ENCODE measurements around the gene XPO6. TPM values are rescaled to one million over a fixed set of nuclear protein-coding genes. Genes with fewer than 3 reads are reported as not detected.
A peak's percentile ranks its signal among the peaks of the same experiment; 100 is the strongest.

Gene XPO6
- total and polyA plus RNA-seq, 12 donors, result 61.1 to 194 (median 95.8) TPM

DNA sequence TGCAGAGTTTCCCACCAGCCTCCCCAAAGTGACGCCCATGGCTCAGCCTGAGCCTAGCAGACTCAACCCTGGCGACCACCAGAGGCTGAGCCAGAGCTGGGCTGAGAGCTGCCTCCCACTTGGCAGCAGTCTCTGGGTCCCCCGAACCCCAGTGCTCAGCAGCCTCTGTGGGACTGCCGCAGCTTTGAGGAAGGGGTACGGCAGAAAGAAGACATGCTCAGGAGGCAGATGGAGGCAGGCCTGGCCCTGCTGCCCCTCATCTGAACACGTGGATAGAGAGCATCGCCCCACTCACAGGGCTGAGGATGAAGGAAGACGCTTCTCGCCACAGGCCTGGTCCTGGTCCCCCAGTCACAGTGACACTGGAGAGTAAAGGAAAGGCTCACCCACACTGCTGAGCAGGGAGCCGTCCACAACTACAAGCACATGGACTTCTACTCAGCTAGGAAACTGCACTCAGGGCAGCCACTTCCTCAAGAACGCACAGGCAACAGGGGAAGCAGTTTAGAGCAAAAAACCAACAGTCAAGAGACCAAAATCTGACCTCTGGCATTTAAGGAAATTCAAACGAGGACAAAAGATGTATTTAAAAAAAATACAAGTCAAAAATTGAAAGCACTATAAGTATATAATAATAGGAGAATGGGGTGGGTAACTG, 103.0 kb downstream of the XPO6 start:
- peak in 3 of 7 donors; percentile 13 to 41 (median 25) for DNase-seq
- 72 to 82% (median 77%) methylated on average over 7 to 12 of the region's 12 CpGs for WGBS, 4 donors
- TF ChIP-seq POLR2A (IDR thresholded peaks at IDR 0.05), result no peak
- TF ChIP-seq, protein P1, sequence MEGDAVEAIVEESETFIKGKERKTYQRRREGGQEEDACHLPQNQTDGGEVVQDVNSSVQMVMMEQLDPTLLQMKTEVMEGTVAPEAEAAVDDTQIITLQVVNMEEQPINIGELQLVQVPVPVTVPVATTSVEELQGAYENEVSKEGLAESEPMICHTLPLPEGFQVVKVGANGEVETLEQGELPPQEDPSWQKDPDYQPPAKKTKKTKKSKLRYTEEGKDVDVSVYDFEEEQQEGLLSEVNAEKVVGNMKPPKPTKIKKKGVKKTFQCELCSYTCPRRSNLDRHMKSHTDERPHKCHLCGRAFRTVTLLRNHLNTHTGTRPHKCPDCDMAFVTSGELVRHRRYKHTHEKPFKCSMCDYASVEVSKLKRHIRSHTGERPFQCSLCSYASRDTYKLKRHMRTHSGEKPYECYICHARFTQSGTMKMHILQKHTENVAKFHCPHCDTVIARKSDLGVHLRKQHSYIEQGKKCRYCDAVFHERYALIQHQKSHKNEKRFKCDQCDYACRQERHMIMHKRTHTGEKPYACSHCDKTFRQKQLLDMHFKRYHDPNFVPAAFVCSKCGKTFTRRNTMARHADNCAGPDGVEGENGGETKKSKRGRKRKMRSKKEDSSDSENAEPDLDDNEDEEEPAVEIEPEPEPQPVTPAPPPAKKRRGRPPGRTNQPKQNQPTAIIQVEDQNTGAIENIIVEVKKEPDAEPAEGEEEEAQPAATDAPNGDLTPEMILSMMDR (IDR thresholded peaks at IDR 0.05), result no peak
- H3K27ac ChIP-seq, result no peak overlapping the region
- H3K36me3 ChIP-seq (replicated peaks in 1 of 2), result peaks cover 0 to 71% of the 10 kb centered on the region in 2 donors
- peaks cover 0 to 10% of the 10 kb centered on the region in 2 donors for H3K4me1 ChIP-seq (replicated peaks in 1 of 2)
- H3K27me3 ChIP-seq, result no peaks in the 10 kb centered on the region
- H3K4me3 ChIP-seq, result no peak overlapping the region
- intact Hi-C loops (cut with DNase I), result no loop called here
- H3K9me3 ChIP-seq (replicated peaks in 1 of 3), result no peaks in the 10 kb centered on the region

- no peaks in the 10 kb centered on the region for H3K27me3 ChIP-seq
- H3K9me3 ChIP-seq (replicated peaks in 1 of 3), result no peaks in the 10 kb centered on the region
- TF ChIP-seq POLR2A (IDR thresholded peaks at IDR 0.05), result no peak
- TF ChIP-seq, protein P1 (IDR thresholded peaks at IDR 0.05), result no peak
- peak in 2 of 7 donors; percentile 3 to 35 for DNase-seq
- H3K4me3 ChIP-seq, result no peak overlapping the region
- no peak overlapping the region for H3K27ac ChIP-seq
- intact Hi-C loops (cut with DNase I), result no loop called here
- H3K36me3 ChIP-seq (replicated peaks in 1 of 2), result peaks cover 0 to 79% of the 10 kb centered on the region in 2 donors
- peaks cover 0 to 10% of the 10 kb centered on the region in 2 donors for H3K4me1 ChIP-seq (replicated peaks in 1 of 2)
- WGBS, 4 donors, result 87 to 94% (median 91%) methylated on average over 8 of the region's 8 CpGs
These were observed 104.5 kb downstream of the XPO6 start for GRCh38 chr16:28107232-28107631.

- Histone ChIP-seq H3K4me3 (no peak overlapping the region), H3K4me1 (replicated peaks in 1 of 2) (peaks cover 0 to 10% of the 10 kb centered on the region in 2 donors), H3K9me3 (replicated peaks in 1 of 3) (no peaks in the 10 kb centered on the region), H3K27ac (no peak overlapping the region), H3K36me3 (replicated peaks in 1 of 2) (peaks cover 0 to 79% of the 10 kb centered on the region in 2 donors), H3K27me3 (no peaks in the 10 kb centered on the region)
- WGBS, 4 donors, result 70 to 85% (median 82%) methylated on average over 5 of the region's 5 CpGs
- TF ChIP-seq, protein P1 (IDR thresholded peaks at IDR 0.05), result no peak
- TF ChIP-seq POLR2A (IDR thresholded peaks at IDR 0.05), result no peak
- DNase-seq, result peak in 1 of 7 donors; percentile 6
- intact Hi-C loops (cut with DNase I), result no loop called here
These were observed 105.1 kb downstream of the XPO6 start for GRCh38 chr16:28106467-28107215.

DNA sequence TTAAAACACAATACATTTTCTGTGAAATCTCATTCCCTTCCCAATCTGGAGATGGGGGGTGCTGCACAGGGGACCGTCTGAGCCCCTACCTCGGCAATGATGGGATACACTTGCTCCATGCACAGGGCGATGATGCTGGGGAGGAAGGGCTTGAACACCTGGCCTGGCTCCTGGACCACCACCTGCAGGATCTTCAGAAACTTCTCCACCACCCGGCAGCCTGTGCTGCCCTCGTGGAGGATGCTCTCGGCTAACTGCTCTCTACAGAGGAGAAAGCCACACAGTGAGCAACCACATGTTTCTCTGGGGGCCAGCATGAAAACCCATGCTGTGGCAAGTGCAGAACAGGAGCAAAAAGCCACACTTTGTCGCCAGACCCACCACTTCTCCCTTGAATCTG, 105.8 kb downstream of the XPO6 start:
- TF ChIP-seq POLR2A (IDR thresholded peaks at IDR 0.05), result no peak
- TF ChIP-seq, protein P1 (IDR thresholded peaks at IDR 0.05), result no peak
- Histone ChIP-seq H3K27me3 (no peaks in the 10 kb centered on the region), H3K27ac (no peak overlapping the region), H3K4me3 (no peak overlapping the region), H3K36me3 (replicated peaks in 1 of 2) (peaks cover 0 to 80% of the 10 kb centered on the region in 2 donors), H3K9me3 (replicated peaks in 1 of 3) (no peaks in the 10 kb centered on the region), H3K4me1 (replicated peaks in 1 of 2) (peaks cover 0 to 10% of the 10 kb centered on the region in 2 donors)
- 90 to 96% (median 93%) methylated on average over 6 to 7 of the region's 7 CpGs for WGBS, 4 donors
- intact Hi-C loops (cut with DNase I), result no loop called here
- DNase-seq, result peak in 2 of 7 donors; percentile 1 to 39
